A673 (cell line): ENCODE data around the gene COBL.

Source experiments
- EZH2 ChIP-seq: fragments of 200-600 bp; sonication (generic); IDR thresholded peaks from 2 replicates; pipeline ENCODE4 v1.6.1; 2017; ENCODE audit warnings: borderline replicate concordance, low read depth, mild to moderate bottlenecking, mixed read lengths, antibody characterized with exemption, low read length; ENCODE audit not compliant: poor library complexity, severe bottlenecking
- TF ChIP-seq, protein P1 (sequence below): fragments of 300-800, 200-600 bp; sonication (generic); conservative IDR thresholded peaks from 2 replicates; pipeline ENCODE4 v1.5.1; 2017; ENCODE audit warnings: low read depth, mild to moderate bottlenecking, antibody characterized with exemption, low read length, moderate library complexity, mixed read lengths

DNA sequence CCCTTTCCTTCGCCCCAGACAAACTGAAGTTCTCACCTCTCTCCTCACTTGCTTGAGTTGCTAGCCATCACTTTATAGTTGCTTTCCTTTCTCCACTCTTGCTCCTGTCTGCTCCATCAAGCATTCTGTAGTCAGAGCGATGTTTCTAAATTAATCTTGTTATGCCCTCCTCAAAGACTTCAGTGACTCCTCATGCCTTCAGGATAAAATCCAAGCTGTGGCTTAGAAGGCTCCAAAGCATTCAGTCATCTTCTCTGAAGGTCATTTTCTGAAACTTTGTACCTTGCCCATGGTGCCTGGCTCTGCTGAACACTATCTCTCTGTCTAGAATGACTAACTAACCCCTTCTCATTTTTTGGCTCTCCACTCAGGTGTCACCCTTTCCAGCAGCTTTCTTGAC, 311.5 kb downstream of the COBL start:
- TF ChIP-seq, protein P1, sequence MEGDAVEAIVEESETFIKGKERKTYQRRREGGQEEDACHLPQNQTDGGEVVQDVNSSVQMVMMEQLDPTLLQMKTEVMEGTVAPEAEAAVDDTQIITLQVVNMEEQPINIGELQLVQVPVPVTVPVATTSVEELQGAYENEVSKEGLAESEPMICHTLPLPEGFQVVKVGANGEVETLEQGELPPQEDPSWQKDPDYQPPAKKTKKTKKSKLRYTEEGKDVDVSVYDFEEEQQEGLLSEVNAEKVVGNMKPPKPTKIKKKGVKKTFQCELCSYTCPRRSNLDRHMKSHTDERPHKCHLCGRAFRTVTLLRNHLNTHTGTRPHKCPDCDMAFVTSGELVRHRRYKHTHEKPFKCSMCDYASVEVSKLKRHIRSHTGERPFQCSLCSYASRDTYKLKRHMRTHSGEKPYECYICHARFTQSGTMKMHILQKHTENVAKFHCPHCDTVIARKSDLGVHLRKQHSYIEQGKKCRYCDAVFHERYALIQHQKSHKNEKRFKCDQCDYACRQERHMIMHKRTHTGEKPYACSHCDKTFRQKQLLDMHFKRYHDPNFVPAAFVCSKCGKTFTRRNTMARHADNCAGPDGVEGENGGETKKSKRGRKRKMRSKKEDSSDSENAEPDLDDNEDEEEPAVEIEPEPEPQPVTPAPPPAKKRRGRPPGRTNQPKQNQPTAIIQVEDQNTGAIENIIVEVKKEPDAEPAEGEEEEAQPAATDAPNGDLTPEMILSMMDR: no peak
- no peak for TF ChIP-seq EZH2
